Measurements from ENCODE around the gene GDF9.

GRCh38 chr5:132824426-132824825 is 41.8 kb downstream of the GDF9 start:
- no peak for TF ChIP-seq CTCF (conservative IDR thresholded peaks at IDR 0.05 in 1 of 2, IDR thresholded peaks at IDR 0.05 in 1 of 2; ENCODE audit: extremely low read depth in 1 of 2, insufficient read depth in 1 of 2, low read depth in 1 of 2, low read length in 2 of 2)
- no peak for TF ChIP-seq EZH2 (IDR thresholded peaks at IDR 0.05; ENCODE audit: borderline replicate concordance, low read length)

All from mammary epithelial cell (primary cell).